Choroid plexus epithelial cell (primary cell): ENCODE measurements around the gene DNA2.
"Not testable (repeated sequence)": the region's sequence is repeated elsewhere in the genome, so short reads cannot be mapped to it uniquely, and the experiment has no call there.

Experiments used
- DNase-seq: peaks from one replicate; pipeline ENCODE4 v3.0.0-alpha.2; 2010; ENCODE audit warnings: low read depth
- H3K4me3 ChIP-seq: 2 replicates; pipeline ENCODE4 v1.5.1; 2011; ENCODE audit warnings: low read depth, mild to moderate bottlenecking, control low read depth, low read length, moderate library complexity
- CTCF ChIP-seq: conservative IDR thresholded peaks from 2 replicates; pipeline ENCODE4 v1.5.1; 2011; ENCODE audit warnings: low read depth, mild to moderate bottlenecking, control low read depth, inconsistent platforms, low read length, moderate library complexity

The DNA2 gene

GRCh38 chr10:68471586-68472408 lies at the start of gene DNA2:
Gene DNA2, minus strand, starts transcription at chr10:68471973. Its CDS starts 109 bp downstream, at chr10:68471864.
- no peak for TF ChIP-seq CTCF
- peak; percentile 54 for DNase-seq
- peak within 1 kb of the TSS; percentile 88 for H3K4me3 ChIP-seq

DNA sequence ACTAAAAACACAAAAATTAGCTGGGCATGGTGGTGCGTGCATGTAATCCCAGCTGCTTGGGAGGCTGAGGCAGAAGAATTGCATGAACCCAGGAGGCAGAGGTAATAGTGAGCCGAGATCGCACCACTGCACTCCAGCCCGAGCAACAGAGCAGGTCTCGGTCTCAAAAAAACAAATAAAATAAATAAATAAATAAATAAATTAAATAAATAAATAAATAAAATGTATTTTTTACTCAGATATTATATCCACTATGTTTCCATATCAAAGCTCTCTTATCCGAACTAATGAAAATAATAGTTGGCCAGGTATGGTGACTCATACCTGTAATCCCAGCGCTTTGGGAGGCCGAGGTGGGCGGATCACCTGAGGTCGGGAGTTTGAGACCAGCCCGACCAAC lies 46.8 kb upstream of the DNA2 start:
- H3K4me3 ChIP-seq, DNase-seq: not testable (repeated sequence)

GRCh38 chr10:68517188-68517587 lies 45.4 kb upstream of the DNA2 start:
- no peak for TF ChIP-seq CTCF
- no peak overlapping the region for H3K4me3 ChIP-seq

GRCh38 chr10:68516766-68517165 lies 45.0 kb upstream of the DNA2 start:
- no peak for TF ChIP-seq CTCF
- peak; percentile 28 for DNase-seq
- no peak overlapping the region for H3K4me3 ChIP-seq

More at GRCh38 chr10:68517188-68517587, 45.4 kb upstream of the DNA2 start:
- no peak for DNase-seq

DNA sequence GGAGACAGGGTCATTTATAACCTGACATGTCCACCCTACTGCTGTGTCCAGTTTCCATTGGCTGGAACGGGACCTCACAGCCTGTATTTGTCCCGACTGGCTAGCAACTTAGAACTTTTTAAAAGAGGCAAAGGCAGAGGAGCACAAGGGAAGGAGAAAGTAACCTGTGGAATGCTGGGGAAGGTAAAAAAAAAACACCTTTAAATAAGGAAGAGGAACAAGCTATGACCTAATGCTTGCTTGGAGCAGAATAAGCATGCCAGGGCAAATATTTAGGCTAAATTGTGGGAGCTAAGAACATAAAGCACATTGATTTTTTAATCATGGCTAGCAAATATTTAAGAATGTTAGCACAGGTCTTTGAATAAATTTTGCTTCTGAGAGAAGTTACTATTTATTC lies 44.4 kb upstream of the DNA2 start:
- not testable (repeated sequence) for H3K4me3 ChIP-seq, DNase-seq

DNA sequence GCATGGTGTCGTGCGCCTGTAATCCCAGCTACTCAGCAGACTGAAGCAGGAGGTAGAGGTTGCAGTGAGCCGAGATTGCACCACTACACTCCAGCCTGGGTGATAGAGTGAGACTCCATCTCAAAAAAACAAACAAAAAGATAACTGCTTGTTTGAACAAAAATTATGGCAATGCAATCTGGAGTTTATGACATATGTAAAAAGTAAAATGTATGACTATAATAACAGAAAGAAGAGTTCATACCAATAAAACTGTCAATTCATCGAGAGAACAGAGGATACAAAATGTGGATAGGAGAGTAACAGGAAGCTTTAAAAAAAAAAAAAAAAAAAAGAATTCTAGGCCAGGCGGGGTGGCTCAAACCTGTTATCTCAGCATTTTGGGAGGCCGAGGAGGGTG lies 36.3 kb upstream of the DNA2 start:
- no peak for TF ChIP-seq CTCF
- H3K4me3 ChIP-seq: no peak overlapping the region
- DNase-seq: no peak

- DNase-seq: no peak
- H3K4me3 ChIP-seq: no peak overlapping the region
- TF ChIP-seq CTCF: no peak
Measured at GRCh38 chr10:68506411-68506810, 34.6 kb upstream of the DNA2 start.

DNA sequence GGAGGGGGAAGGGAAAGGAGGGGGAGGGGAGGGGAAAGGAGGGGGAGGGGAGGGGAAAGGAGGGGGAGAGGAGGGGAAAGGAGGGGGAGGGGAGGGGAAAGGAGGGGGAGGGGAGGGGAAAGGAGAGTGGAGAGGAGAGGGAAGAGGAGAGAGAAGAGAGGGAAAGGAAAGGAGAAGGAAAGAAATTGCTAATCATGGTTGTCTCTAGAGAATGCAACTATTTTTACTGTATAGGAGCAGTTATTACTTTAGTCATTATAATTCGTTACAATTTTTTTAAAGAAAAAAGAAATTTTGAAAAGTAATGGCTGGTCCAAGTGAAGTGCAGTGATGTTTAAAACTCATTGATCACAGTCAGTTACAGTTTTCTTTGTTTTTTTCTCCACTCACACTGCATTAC lies 31.1 kb upstream of the DNA2 start:
- no peak for TF ChIP-seq CTCF
- no peak overlapping the region for H3K4me3 ChIP-seq
- DNase-seq: no peak
